CD4-positive, alpha-beta T cell treated with Interleukin-4 for 1 hour (primary cell): ENCODE results near the gene ERGIC3.
"Not testable (repeated sequence)": the region's sequence is repeated elsewhere in the genome, so short reads cannot be mapped to it uniquely, and the experiment has no call there.

Source experiments
- DNase-seq, 2 donors: peaks; one replicate each; pipeline ENCODE4 v3.0.0-alpha.2; 2020 to 2022

The ERGIC3 gene

GRCh38 chr20:35518955-35519354 lies 22.9 kb upstream of the ERGIC3 start:
- DNase-seq = no peak

- DNase-seq = peak; percentile 12 to 16
Observed at GRCh38 chr20:35523298-35523888, 18.5 kb upstream of the ERGIC3 start.

- no peak for DNase-seq
Observed at GRCh38 chr20:35525639-35526038, 16.2 kb upstream of the ERGIC3 start.

- no peak for DNase-seq
Observed at GRCh38 chr20:35527122-35527769, 14.6 kb upstream of the ERGIC3 start.

GRCh38 chr20:35529552-35529951 lies 12.3 kb upstream of the ERGIC3 start, which contains the start of gene C20orf173:
Gene C20orf173 (minus strand): TSS chr20:35529652. CDS start chr20:35529373, 279 bp downstream.
- no peak for DNase-seq

- DNase-seq = peak; percentile 12 to 53
Observed at GRCh38 chr20:35539756-35540212, 2.1 kb upstream of the ERGIC3 start.

- DNase-seq = no peak
Observed at GRCh38 chr20:35541118-35541782, 628 bp upstream of the ERGIC3 start.

GRCh38 chr20:35542990-35543389 lies 1.1 kb downstream of the ERGIC3 start:
- no peak for DNase-seq

- DNase-seq = no peak
Observed at GRCh38 chr20:35544436-35544835, 2.6 kb downstream of the ERGIC3 start.

GRCh38 chr20:35544941-35545340 lies 3.1 kb downstream of the ERGIC3 start:
- DNase-seq = not testable (repeated sequence)

- no peak for DNase-seq
Observed at GRCh38 chr20:35546127-35546526, 4.2 kb downstream of the ERGIC3 start.

- no peak for DNase-seq
Observed at GRCh38 chr20:35547329-35547728, 5.5 kb downstream of the ERGIC3 start.

- no peak for DNase-seq
Observed at GRCh38 chr20:35551503-35551902, 9.6 kb downstream of the ERGIC3 start.

GRCh38 chr20:35552914-35553313 lies 11.0 kb downstream of the ERGIC3 start:
- no peak for DNase-seq

GRCh38 chr20:35555461-35555860 lies 13.6 kb downstream of the ERGIC3 start:
- DNase-seq = not testable (repeated sequence)

- DNase-seq = no peak
Observed at GRCh38 chr20:35555951-35556645, 14.2 kb downstream of the ERGIC3 start.

- DNase-seq = no peak
Observed at GRCh38 chr20:35556871-35557270, 15.0 kb downstream of the ERGIC3 start.

GRCh38 chr20:35558451-35558850 lies 16.6 kb downstream of the ERGIC3 start:
- DNase-seq = no peak

- no peak for DNase-seq
Observed at GRCh38 chr20:35559042-35559693, 17.3 kb downstream of the ERGIC3 start.

- DNase-seq = no peak
Observed at GRCh38 chr20:35560105-35560511, 18.2 kb downstream of the ERGIC3 start.

- no peak for DNase-seq
Observed at GRCh38 chr20:35560541-35560940, 18.7 kb downstream of the ERGIC3 start.

- peak in 1 of 2 donors; percentile 11 for DNase-seq
Observed at GRCh38 chr20:35561268-35561667, 19.4 kb downstream of the ERGIC3 start.

GRCh38 chr20:35561671-35562070 lies 19.8 kb downstream of the ERGIC3 start:
- DNase-seq = no peak
